Right lobe of liver (tissue), 6 donors: Measurements from ENCODE around the gene ORC4. TPM values are rescaled to one million over a fixed set of nuclear protein-coding genes. Genes with fewer than 3 reads are reported as not detected.

Source experiments
- ATAC-seq, 4 donors: fragments of 200-7000 bp; cut with Tn5 transposase; one replicate each; pipeline ENCODE4 v1.9.1; 2020; ENCODE audit warnings: mild to moderate bottlenecking in 4 of 4, moderate library complexity in 4 of 4
- DNase-seq, 3 donors: peaks; one replicate each; pipeline ENCODE4 v3.0.0-alpha.2; 2020
- H3K27ac ChIP-seq, 3 donors: fragments of 200-600 bp; one replicate each; pipeline ENCODE4 v1.8.0; 2022
- H3K27me3 ChIP-seq, 2 donors: fragments of 200-600 bp; one replicate each; pipeline ENCODE4 v1.8.0; 2022
- H3K36me3 ChIP-seq, 4 donors: fragments of 200-600 bp; sonication (generic) in 1 of 4; one replicate each; pipeline versions ENCODE4 v1.5.1 to v1.8.0; 2017 to 2022; ENCODE audit warnings: control low read depth in 1 of 4
- H3K4me1 ChIP-seq, 4 donors: fragments of 200-600 bp; sonication (generic) in 1 of 4; one replicate each; pipeline versions ENCODE4 v1.5.1 to v1.8.0; 2017 to 2022; ENCODE audit warnings: control low read depth in 1 of 4
- H3K4me3 ChIP-seq, 3 donors: fragments of 200-600 bp; one replicate each; pipeline ENCODE4 v1.8.0; 2022
- H3K9me3 ChIP-seq, 4 donors: fragments of 200-600 bp; sonication (generic) in 1 of 4; one replicate each; pipeline versions ENCODE4 v1.5.1 to v1.8.0; 2017 to 2022; ENCODE audit warnings: control low read depth in 1 of 4
- POLR2A ChIP-seq: fragments of 450-650 bp; IDR thresholded peaks from one replicate; pipeline ENCODE4 v1.6.1; 2017; ENCODE audit warnings: antibody characterized with exemption, mild to moderate bottlenecking
- WGBS: methylation state at CpG from one replicate; pipeline ENCODE4 v1.1.6; 2018; ENCODE audit warnings: low coverage, low lambda C conversion rate; ENCODE audit not compliant: insufficient coverage; ENCODE audit errors: missing lambda C conversion rate; 5-methylcytosine and 5-hydroxymethylcytosine counted together
- intact Hi-C, 2 donors: fragments of 100-400 bp; cut with DNase I; formaldehyde crosslinking; loops; one replicate each; pipeline versions ENCODE4 v1.11.2 to v1.14.1; 2022
- total RNA-seq, 6 experiments: library from RNA; depleted of rRNA in 2 of 6; stranded (reverse); fragments of >200 nt in 2 of 6; fragmentation: NEBNext Ultra II Directional in 3 of 6; extraction: Animal tissue kit (Norgen Biotek cat#: 25700) in 3 of 6; gene quantifications; one replicate each; pipeline versions ENCODE4 v1.1.0 to v1.2.4, GENCODE V29; 2016 to 2023
- TF ChIP-seq, protein P1 (sequence below), 4 donors: fragments of 200-600 bp in 3 of 4; fragments of 450-650 bp in 1 of 4; IDR thresholded peaks; one replicate each; pipeline versions ENCODE4 v1.5.1 to v1.8.0; 2016 to 2022; ENCODE audit warnings: antibody characterized with exemption in 4 of 4, mild to moderate bottlenecking in 2 of 4
- donor health status: DM: no; HTN: yes; CAD: no.
- donor health status: DM: no; HTN: no; CAD: no.
- donor health status: DM: no; HTN: no; CAD: no.
- donor health status: DM: no; HTN: yes; CAD: no.
- donor health status: DM: no; HTN: yes; CAD: no.

The ORC4 gene
- total RNA-seq, 6 experiments from 2014 or later: 18.6 to 61.4 (median 22.9) TPM

DNA sequence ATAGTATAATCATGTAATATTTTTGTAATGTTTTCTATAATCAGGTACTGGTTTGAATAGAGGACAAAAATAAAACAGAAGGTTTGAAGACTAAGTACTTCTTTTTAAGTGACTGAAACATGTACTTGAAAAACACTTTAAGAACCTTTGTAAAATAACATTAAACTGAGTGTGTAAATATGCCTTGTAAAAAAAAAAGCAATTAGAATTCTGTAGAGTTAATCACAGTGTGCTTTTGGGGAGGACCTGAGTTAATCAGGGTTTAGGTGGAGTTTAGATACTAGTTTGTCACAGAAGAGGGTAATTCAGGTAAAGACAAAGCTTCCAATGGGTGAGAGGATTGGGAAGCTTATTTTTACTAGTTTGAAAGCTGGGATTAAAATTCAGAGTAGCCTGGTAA is 10.6 kb upstream of the ORC4 start:
- no peak for ATAC-seq
- H3K36me3 ChIP-seq: no peaks in the 10 kb centered on the region
- no peaks in the 10 kb centered on the region for H3K4me1 ChIP-seq
- H3K4me3 ChIP-seq: no peak overlapping the region
- no peak for TF ChIP-seq POLR2A
- TF ChIP-seq, protein P1, sequence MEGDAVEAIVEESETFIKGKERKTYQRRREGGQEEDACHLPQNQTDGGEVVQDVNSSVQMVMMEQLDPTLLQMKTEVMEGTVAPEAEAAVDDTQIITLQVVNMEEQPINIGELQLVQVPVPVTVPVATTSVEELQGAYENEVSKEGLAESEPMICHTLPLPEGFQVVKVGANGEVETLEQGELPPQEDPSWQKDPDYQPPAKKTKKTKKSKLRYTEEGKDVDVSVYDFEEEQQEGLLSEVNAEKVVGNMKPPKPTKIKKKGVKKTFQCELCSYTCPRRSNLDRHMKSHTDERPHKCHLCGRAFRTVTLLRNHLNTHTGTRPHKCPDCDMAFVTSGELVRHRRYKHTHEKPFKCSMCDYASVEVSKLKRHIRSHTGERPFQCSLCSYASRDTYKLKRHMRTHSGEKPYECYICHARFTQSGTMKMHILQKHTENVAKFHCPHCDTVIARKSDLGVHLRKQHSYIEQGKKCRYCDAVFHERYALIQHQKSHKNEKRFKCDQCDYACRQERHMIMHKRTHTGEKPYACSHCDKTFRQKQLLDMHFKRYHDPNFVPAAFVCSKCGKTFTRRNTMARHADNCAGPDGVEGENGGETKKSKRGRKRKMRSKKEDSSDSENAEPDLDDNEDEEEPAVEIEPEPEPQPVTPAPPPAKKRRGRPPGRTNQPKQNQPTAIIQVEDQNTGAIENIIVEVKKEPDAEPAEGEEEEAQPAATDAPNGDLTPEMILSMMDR (IDR thresholded peaks at IDR 0.05): no peak
- H3K27me3 ChIP-seq: no peaks in the 10 kb centered on the region
- DNase-seq: no peak
- no peak overlapping the region for H3K27ac ChIP-seq
- H3K9me3 ChIP-seq: no peaks in the 10 kb centered on the region
- intact Hi-C loops: no loop called here

DNA sequence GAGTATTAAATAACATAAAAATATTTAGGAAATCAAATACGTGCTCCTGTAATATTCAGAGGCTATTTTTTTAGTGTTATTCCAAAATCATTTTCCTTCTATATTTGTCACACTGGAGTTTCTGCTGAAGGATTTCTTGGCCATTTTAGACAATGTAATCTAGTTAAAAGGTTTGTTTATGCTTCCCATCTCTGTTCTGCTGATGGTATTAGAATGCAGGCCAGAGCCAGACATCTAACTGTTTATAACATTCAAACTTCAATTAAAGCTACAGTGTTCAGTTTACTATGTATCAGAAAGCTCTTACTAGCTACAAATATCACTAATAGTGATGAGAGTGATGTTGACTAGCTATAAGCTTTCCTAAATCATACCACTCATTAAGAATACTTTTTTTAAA is 8.2 kb upstream of the ORC4 start:
- H3K9me3 ChIP-seq: no peaks in the 10 kb centered on the region
- no peak overlapping the region for H3K27ac ChIP-seq
- TF ChIP-seq POLR2A: no peak
- TF ChIP-seq, protein P1 (IDR thresholded peaks at IDR 0.05): no peak
- no peaks in the 10 kb centered on the region for H3K27me3 ChIP-seq
- H3K4me1 ChIP-seq: peaks cover 0 to 8% (median 4%) of the 10 kb centered on the region in 4 donors
- intact Hi-C loops: no loop called here
- H3K36me3 ChIP-seq: no peaks in the 10 kb centered on the region
- no peak for DNase-seq
- 100% methylated on average over 1 of the region's 1 CpG for WGBS
- ATAC-seq: no peak
- no peak overlapping the region for H3K4me3 ChIP-seq

DNA sequence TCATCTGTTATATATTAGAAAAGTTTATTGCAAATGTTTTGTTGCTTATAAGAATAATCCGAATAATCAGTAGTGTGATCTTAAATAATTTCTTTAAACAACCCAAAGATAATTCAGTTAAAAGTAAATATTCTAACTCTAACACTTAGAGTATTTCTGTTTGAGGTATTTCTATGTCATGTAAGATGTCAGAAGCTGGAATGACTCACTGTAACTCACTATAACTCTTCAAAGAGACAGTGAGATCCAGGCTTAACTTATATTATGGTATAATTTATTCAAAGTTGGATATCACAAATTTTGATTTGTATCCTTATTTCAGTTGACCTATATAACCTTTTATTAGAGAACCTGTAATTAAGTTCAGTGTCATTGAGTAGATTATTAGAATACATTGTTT is 7.3 kb upstream of the ORC4 start:
- WGBS: 100% methylated on average over 1 of the region's 1 CpG
- TF ChIP-seq, protein P1 (IDR thresholded peaks at IDR 0.05): no peak
- TF ChIP-seq POLR2A: no peak

DNA sequence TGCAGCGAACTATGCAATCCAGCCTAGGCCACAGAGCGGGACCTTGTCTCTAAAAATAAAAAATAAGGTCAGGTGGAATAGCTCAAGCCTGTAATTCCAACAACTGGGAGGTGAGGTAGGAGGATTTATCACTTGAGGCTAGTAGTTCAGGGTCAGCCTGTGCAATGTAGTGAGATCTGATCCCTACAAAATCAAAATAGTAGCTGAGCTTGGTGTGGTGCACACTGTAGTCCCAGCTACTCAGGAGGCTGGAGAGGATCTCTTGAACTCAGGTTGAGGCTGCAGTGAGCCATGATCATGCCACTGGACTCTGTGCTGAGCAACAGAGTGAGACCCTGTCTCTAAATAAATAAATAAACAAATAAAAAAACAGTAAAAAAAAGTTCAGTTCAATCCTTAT is 6.0 kb upstream of the ORC4 start:
- H3K27me3 ChIP-seq: no peaks in the 10 kb centered on the region
- ATAC-seq: no peak
- peaks cover 0 to 18% (median 6%) of the 10 kb centered on the region in 4 donors for H3K4me1 ChIP-seq
- H3K36me3 ChIP-seq: no peaks in the 10 kb centered on the region
- no peak for DNase-seq
- intact Hi-C loops: no loop called here
- no peak overlapping the region for H3K4me3 ChIP-seq
- H3K27ac ChIP-seq: no peak overlapping the region
- WGBS: 100% methylated on average over 2 of the region's 2 CpGs
- no peaks in the 10 kb centered on the region for H3K9me3 ChIP-seq
- TF ChIP-seq, protein P1 (IDR thresholded peaks at IDR 0.05): no peak
- TF ChIP-seq POLR2A: no peak

More for the DNA sequence above, 7.3 kb upstream of the ORC4 start:
- Histone ChIP-seq H3K36me3 (no peaks in the 10 kb centered on the region), H3K27ac (no peak overlapping the region), H3K4me3 (no peak overlapping the region), H3K9me3 (no peaks in the 10 kb centered on the region), H3K4me1 (peaks cover 0 to 9% (median 4%) of the 10 kb centered on the region in 4 donors), H3K27me3 (no peaks in the 10 kb centered on the region)
- intact Hi-C loops: no loop called here
- DNase-seq (no peak), ATAC-seq (no peak)

DNA sequence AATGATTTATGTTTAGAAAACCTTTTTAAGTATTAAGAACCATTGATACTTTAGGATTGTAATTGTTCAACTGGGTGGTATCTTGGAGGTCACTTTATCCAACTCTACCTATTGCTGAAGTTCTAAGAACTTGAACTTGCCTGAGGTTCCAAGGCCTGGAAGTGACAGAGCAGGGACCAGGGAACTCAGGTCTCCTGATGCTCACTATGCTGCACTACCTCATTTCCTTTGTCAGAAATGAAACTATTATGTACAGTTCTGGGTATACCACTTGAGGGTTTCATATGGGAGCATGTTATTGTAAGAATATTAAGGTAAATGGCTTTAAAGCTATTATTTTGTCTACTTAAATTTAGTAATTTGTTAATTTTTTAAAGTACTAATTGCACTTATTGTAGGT is 3.3 kb upstream of the ORC4 start:
- Histone ChIP-seq H3K4me1 (peaks cover 0 to 27% (median 12%) of the 10 kb centered on the region in 4 donors), H3K27me3 (no peaks in the 10 kb centered on the region), H3K9me3 (no peaks in the 10 kb centered on the region), H3K27ac (no peak overlapping the region), H3K36me3 (no peaks in the 10 kb centered on the region), H3K4me3 (no peak overlapping the region)
- intact Hi-C loops: no loop called here
- TF ChIP-seq, protein P1 (IDR thresholded peaks at IDR 0.05): no peak
- no peak for TF ChIP-seq POLR2A
- no peak for DNase-seq
- ATAC-seq: no peak
